Upper lobe of right lung (tissue), 1 donor: ENCODE data around the gene EIF3L. TPM values are rescaled to one million over a fixed set of nuclear protein-coding genes. Genes with fewer than 3 reads are reported as not detected.

Experiments
- ATAC-seq: fragments of 200-7000 bp; cut with Tn5 transposase; one replicate; pipeline ENCODE4 v1.9.1; 2020; ENCODE audit warnings: mild to moderate bottlenecking, moderate library complexity
- DNase-seq: peaks from one replicate; pipeline ENCODE4 v3.0.0-alpha.2; 2020
- H3K27ac ChIP-seq: fragments of 200-600 bp; one replicate; pipeline ENCODE4 v1.8.0; 2022
- H3K27me3 ChIP-seq: fragments of 200-600 bp; one replicate; pipeline ENCODE4 v1.8.0; 2022; ENCODE audit warnings: mild to moderate bottlenecking
- H3K36me3 ChIP-seq: fragments of 200-600 bp; one replicate; pipeline ENCODE4 v1.8.0; 2022
- H3K4me1 ChIP-seq: fragments of 200-600 bp; one replicate; pipeline ENCODE4 v1.8.0; 2022
- H3K4me3 ChIP-seq: fragments of 200-600 bp; one replicate; pipeline ENCODE4 v1.8.0; 2022; ENCODE audit warnings: mild to moderate bottlenecking
- H3K9me3 ChIP-seq: fragments of 200-600 bp; one replicate; pipeline ENCODE4 v1.8.0; 2022
- CTCF ChIP-seq: fragments of 200-600 bp; IDR thresholded peaks from one replicate; pipeline ENCODE4 v1.8.0; 2022; ENCODE audit warnings: antibody characterized with exemption
- intact Hi-C: fragments of 100-400 bp; cut with DNase I; formaldehyde crosslinking; loops from one replicate; pipeline ENCODE4 v1.11.0; 2022
- total RNA-seq: library from RNA; stranded (reverse); fragmentation: NEBNext Ultra II Directional; extraction: Animal tissue kit (Norgen Biotek cat#: 25700); gene quantifications from one replicate; pipeline ENCODE4 v1.2.1, GENCODE V29; 2021
- donor health status: DM: no; HTN: yes; CAD: no; lungs with severe emphysema.

EIF3L gene
- total RNA-seq, 1 donor from 2014 or later = 369 TPM

- ATAC-seq (no peak), DNase-seq (no peak)
- intact Hi-C loops = no loop called here
- Histone ChIP-seq H3K27me3 (no peaks in the 10 kb centered on the region), H3K36me3 (peaks cover 64% of the 10 kb centered on the region), H3K27ac (no peak overlapping the region), H3K4me3 (no peak overlapping the region), H3K9me3 (no peaks in the 10 kb centered on the region), H3K4me1 (no peaks in the 10 kb centered on the region)
- no peak for TF ChIP-seq CTCF
Observed at GRCh38 chr22:37830093-37830842, 19.0 kb upstream of the EIF3L start.

- H3K9me3 ChIP-seq = no peaks in the 10 kb centered on the region
- ATAC-seq (no peak), DNase-seq (no peak)
- no peaks in the 10 kb centered on the region for H3K27me3 ChIP-seq
- intact Hi-C loops = no loop called here
- no peak overlapping the region for H3K27ac ChIP-seq
- H3K4me3 ChIP-seq = no peak overlapping the region
- no peaks in the 10 kb centered on the region for H3K4me1 ChIP-seq
- peaks cover 71% of the 10 kb centered on the region for H3K36me3 ChIP-seq
- TF ChIP-seq CTCF = no peak
Observed at GRCh38 chr22:37831472-37831871, 17.7 kb upstream of the EIF3L start.

DNA sequence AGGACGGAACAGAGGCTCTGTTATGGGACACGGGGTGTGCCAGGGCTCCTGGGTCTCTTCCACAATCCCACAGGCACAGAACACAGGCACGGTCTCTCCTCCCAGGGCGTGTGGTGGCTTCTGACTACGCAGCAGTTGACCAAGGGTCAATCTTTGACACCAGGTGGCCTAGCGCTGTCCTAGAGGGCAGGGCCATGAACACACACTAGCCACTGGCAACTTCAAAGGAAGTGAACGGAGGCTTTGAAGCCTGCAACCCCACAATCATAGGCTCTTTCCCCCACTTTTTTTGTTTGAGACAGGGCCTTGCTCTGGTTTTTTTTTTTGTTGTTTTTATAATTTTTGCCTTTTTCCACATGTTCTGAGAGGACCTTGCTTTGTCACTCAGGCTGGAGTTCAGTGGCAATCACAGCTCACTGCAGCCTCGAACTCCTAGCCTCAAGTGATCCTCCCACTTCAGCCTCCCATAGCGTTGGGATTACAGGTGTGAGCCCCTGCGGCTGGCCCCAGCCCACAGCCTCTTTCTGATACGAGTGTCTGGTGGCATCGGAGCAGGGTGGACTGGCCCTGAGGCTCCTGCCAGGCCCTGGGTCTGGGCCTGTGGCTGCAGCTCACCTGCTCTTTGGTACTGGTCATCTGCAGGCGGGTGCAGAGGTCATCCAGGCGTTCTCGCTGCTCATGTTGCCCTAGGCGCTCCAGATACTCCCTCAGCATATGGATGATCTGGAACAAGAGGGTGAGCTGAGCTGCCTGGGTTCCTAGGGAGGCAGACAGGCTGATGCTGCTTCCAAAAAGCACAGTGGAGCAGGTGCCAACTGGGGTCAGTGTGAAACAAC, 17.0 kb upstream of the EIF3L start:
- intact Hi-C loops = no loop called here
- no peak for TF ChIP-seq CTCF
- no peaks in the 10 kb centered on the region for H3K27me3 ChIP-seq
- no peak overlapping the region for H3K4me3 ChIP-seq
- no peak for DNase-seq
- no peak overlapping the region for H3K27ac ChIP-seq
- ATAC-seq = no peak
- no peaks in the 10 kb centered on the region for H3K4me1 ChIP-seq
- no peaks in the 10 kb centered on the region for H3K9me3 ChIP-seq
- peaks cover 79% of the 10 kb centered on the region for H3K36me3 ChIP-seq

GRCh38 chr22:37842015-37842793, 7.0 kb upstream of the EIF3L start:
- TF ChIP-seq CTCF = no peak
- Histone ChIP-seq H3K4me1 (peaks cover 9% of the 10 kb centered on the region), H3K36me3 (peaks cover 28% of the 10 kb centered on the region), H3K27me3 (no peaks in the 10 kb centered on the region), H3K4me3 (no peak overlapping the region), H3K9me3 (no peaks in the 10 kb centered on the region), H3K27ac (no peak overlapping the region)
- DNase-seq (no peak), ATAC-seq (no peak)
- intact Hi-C loops = no loop called here

- H3K4me1 ChIP-seq = peaks cover 9% of the 10 kb centered on the region
- ATAC-seq = peak; percentile 68
- TF ChIP-seq CTCF = no peak
- no peak for DNase-seq
- intact Hi-C loops = no loop called here
- H3K4me3 ChIP-seq = peak overlapping the region; percentile 73
- peaks cover 12% of the 10 kb centered on the region for H3K36me3 ChIP-seq
- H3K27ac ChIP-seq = peak overlapping the region; percentile 91
- H3K27me3 ChIP-seq = no peaks in the 10 kb centered on the region
- H3K9me3 ChIP-seq = no peaks in the 10 kb centered on the region
Observed at GRCh38 chr22:37843741-37844089, 5.5 kb upstream of the EIF3L start.
